ENCODE results near the gene SCAMP4.

Gene SCAMP4, protein sequence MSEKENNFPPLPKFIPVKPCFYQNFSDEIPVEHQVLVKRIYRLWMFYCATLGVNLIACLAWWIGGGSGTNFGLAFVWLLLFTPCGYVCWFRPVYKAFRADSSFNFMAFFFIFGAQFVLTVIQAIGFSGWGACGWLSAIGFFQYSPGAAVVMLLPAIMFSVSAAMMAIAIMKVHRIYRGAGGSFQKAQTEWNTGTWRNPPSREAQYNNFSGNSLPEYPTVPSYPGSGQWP

DNA sequence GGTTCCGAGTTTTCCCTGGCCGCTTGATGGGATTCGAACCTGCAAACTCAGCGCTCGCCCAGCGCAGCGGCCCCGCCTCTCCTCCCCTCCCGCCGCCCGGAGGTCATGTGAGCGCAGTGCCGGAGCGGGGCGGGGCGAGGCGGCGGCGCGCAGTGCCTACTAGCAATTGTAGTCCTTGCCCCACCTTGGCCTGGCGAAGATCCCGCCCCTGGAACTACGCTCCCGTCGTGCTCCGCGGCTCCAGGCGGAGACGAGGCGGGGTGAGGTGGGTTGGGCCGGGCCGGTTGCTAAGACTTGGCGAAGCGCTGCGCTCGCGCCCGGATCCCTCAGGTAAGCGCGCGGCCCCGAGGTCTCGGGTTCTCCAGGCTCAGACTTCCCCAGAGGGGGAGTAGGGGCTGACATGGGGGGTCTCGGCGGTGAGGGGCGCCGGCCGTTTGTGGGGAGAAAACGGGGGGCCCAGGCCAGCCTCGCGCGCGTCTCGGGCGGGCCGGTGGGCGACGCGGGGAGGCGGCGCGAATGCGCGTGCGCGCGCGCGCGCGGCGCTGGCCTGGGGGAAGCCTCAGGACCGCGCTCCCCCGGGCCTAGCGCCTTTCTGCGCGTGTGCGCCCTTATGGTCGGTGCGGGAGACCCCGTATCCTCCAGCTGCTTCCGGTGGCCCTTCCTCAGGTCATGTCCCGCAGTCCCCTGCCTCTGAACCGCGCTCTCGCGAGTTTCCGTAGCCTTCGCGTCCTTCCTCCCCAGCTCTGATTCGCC, at the start of gene SCAMP4, which contains the start of gene ADAT3:
Gene SCAMP4 (plus strand): TSS at position 290 of the 753 bp plus-strand sequence. CDS start 9,621 bp downstream, outside the sequence.
Gene ADAT3 (plus strand): TSS at position 290 of the 753 bp plus-strand sequence. CDS start 6,649 bp downstream, outside the sequence.
- peak; percentile 97 to 98 for DNase-seq (ENCODE audit: low read depth in 2 of 2)

DNA sequence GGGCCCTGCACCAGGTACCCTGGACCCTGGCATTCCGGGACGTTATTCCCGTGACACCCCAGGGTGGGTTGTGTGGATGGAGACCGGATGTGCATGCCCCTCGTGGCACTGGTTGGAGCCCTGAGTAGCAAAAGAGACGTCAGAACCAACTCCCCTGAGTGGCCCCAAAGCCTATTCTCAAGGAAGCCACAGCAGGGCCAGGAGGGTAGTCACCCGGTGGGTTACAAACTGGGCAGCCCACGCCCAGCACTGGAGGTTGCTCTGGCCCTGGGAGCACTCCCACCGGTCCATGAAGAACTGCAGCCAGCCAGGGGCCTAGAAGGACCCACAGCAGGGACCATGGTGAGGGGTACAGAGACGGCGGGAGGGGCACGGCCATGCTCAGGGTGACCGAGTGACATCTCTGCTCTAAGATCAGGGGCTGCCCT, 49.4 kb upstream of the SCAMP4 start:
- DNase-seq (ENCODE audit: low read depth in 2 of 2), result no peak

DNA sequence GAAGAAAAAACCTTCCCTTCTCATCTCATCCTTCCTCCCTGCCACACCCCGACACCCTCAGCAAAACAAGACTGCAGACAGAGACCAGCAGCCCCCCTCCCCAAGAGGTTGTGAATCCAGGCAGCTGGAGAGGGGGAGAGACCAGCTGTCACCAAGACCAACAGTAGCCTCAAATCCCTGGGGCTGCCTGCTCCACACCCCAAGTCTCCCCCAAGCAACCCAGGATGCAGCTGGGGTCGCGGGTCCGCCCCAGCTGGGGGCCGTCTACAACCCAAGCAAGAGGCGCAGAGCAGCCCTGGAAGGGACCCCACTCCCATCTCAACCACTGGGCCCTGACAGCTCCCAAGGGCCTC, 48.9 kb upstream of the SCAMP4 start:
- DNase-seq (ENCODE audit: low read depth in 2 of 2), result no peak

- no peak for DNase-seq (ENCODE audit: low read depth in 2 of 2)
These were observed 48.2 kb upstream of the SCAMP4 start for GRCh38 chr19:1856698-1857603.

GRCh38 chr19:1857648-1858326, 47.4 kb upstream of the SCAMP4 start:
- DNase-seq (ENCODE audit: low read depth in 2 of 2), result no peak

DNA sequence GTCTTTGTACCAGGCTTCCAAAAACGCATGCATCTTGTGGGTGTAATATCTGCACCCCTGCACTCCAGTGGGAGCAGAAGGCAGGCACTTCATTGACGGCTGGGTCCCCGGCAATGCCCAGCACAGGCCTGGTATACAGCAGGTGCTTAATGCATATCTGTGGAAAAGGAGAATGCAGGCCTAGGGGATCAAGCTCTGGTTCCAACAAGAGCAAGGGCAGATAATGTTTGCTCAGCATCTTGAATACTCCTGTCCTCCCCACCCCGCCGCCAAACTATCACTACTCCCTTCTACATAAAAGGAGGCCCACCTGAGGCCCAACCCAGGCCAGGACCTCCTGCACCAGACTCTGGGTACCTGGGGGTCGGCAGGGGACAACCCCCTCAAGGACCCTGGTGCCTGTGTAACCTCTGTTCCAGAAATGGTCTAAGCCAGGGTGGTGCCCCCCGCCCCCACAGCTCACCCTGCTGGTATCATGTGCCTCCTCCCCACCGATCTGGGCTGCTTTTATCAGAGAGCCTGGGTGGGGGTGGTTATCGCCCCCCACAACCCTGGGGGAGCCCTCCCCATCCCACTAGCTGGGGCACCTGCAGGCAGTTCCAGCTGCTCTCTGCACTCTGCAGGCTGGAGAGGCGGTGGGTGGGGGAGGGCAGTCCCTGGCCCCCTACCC, 46.7 kb upstream of the SCAMP4 start:
- no peak for DNase-seq (ENCODE audit: low read depth in 2 of 2)

- no peak for DNase-seq (ENCODE audit: low read depth in 2 of 2)
These were observed 45.8 kb upstream of the SCAMP4 start for GRCh38 chr19:1859331-1859781.

DNA sequence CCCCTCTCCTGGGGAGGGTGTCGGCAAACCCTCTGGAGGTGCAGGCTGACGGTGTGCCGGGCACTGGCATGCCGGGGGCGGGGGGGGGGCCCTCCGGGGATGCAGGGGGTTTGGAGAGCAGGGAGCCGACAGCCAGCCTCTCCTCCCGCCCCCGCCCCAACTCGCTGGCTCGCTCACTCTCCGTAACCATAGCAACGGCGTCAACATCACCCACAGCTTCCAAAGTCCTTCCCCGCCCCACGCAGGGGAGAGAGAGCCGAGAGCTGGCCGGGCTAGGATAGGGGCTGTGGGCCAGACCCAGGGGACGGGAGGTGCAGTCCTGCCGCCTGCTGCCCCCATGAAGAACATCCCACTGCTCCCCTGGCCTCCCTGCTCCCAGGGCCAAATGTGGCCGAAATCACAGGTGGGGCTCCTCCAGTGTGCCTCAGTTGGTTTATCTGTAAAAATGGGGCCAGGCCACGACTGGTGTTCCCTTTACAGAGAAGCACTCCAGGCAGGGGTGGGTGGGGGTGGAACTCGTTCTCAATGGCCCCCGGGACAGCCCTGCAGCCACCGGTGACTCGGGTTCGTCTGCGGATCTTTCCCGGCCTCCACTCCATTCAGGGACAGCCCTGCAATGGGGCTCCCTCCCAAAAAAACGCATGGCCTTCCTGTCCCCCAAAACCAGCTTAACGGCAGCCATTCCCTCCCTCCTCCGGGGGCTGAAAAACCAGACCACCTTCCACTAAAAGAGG, 45.0 kb upstream of the SCAMP4 start:
- peak in 1 of 2 experiments; percentile 31 for DNase-seq (ENCODE audit: low read depth in 2 of 2)

DNA sequence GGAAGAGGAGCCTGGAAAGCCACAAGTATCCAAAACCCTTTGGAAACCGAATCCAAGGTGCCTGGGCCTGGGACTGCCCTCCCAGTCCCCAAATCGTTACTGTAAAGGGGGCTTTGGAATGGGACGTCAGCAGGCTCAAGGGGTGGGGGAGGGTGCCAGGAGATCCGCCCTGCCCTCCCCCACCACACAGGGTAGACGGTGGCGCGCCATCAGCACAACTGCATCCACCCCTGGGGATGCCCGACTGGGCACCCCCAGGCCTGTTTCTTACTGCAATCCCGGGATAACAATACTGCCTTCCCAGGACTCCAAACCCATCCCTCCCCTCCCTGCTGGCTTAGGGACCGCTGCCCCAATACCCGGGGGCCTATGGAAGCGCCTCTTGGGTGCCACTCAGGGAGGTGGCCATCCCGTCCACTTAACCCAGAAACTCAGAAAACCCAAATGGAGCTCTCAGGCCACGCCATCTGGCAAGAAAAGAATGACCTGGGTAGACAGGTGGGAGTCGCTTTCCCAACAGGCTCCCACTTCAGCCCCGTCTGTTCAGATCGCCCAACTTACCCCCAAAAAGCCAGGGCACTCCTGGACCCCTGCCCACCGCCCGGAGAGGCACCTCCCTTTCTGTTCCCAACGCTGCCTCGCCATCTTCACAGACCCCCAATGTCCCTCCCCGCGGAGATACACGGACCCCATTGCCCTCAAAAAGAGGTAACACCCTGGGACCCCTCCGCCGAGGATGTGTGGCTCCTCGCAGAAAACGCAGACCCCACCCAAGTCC, 44.2 kb upstream of the SCAMP4 start:
- no peak for DNase-seq (ENCODE audit: low read depth in 2 of 2)

- DNase-seq (ENCODE audit: low read depth in 2 of 2), result no peak
These were observed 43.6 kb upstream of the SCAMP4 start for GRCh38 chr19:1861599-1862031.

DNA sequence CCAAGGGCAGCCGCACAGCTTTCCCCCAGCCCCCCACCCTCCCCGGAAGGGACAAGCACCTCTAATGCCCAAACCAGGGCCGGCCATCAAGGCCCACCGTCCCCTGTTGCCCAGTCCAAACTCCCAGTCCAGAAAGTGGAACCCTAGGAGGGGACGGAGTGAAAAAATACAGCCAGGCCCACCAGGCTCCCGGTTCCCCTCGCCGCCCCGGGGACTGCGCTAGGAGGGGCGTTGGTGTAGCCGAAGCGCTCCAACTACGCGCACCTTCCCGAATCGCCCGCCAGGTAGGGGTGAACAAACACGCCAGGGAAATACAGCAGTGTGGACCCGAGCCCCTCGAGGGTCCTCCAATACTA, 43.2 kb upstream of the SCAMP4 start:
- DNase-seq (ENCODE audit: low read depth in 2 of 2), result no peak

DNA sequence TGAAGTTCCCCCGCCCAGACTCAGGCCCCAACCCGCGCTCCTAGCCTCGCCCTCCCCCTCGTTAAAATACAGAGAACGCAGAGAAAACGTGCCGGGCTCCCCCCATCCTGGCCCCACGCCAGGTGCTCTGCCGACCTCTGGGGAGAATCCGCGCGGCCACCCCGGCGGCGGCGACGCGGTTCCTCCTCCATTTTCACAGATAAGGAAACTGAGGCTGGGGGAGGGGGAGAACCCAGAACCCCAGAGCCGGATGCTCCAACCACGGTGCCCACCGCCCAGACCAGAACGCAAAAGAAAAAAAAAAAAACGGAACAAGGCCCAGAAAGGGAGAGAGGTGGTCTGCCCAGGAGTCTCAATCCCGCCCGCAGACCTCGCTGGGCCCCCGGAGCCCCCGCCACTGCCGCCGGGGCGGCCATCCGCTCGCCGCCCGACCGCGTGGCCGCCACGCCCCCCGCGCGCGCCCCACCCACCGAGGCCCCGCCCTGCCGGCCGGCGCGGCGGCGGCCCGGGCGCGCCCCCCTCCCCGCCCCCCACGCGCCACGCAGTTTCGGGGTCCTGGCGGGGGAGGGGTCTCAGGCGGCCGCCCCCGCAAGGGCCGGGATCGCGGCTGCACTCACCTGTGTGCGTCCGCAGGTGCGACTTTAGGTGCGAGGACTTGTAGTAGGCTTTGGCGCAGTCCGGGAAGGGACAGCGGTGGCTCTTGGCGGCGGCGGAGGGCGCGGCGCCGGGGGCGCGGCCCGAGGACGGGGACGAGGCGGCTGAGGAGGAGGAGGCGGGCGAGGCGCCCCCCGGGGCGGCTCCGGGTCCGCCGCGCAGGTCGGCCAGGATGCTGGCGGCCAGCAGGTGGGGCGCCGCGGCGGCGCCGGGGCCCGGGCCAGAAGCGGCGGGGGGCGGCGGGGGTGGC, 42.5 kb upstream of the SCAMP4 start:
- no peak for DNase-seq (ENCODE audit: low read depth in 2 of 2)

DNA sequence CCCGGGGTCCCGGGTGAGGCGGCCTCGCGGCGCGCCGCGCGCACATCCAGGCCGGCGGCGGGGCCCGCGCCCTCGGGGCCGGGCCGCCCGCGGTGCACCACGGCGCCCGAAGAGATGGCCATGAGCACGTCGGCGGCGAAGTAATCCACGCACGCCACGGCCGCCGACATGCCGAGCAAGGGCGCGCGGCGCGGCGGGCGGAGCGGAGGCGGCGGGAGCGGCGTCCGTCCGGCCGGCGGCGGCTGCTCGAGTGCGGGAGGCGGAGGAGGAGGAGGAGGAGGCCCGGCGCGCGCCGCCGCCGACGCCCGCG, 41.9 kb upstream of the SCAMP4 start, which contains the start of gene KLF16:
Gene KLF16 (minus strand): TSS at position 252 of the 310 bp plus-strand sequence. CDS start 82 bp downstream, at position 170.
- no peak for DNase-seq (ENCODE audit: low read depth in 2 of 2)

DNA sequence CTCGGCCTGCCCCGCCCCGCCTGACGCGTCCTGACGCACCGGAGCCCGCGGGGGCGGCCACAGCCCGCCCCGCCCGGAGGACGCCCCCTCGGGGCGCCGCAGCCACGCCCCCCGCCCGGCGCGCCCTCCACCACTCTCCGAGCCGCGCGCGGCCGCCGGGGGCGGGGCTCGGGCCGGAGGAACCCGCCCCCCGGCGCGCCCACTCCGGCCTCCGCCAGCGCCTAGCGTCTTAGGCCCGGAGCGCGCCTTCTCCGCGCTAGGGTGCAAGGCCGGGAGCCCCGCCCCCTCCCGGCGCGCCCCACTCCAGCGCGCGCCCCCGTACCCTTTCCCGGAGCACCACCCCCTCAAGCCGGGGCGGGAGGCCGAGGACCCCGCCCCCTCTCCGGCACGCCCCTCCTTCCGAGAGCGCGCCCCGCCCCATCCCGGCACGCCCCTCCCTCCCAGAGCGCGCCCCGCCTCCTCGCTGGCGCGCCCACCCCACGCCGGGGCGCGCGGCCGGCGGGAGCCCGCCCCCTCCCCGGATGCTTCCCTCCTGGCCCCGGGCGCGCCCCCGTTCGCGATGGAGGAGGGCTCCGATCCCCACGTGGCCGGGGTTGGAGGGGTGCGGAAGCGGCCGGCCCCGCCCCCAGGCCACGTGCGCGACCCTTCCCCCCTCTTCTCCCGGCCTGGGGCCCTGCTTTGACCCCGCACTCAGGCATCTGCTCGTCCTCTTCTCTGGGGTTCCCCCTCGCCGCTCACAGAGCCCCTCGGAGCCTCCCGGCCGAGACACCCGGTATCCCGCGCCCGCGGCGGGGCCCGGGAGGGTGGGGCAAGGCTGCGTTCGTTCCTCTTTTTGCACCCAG, 41.3 kb upstream of the SCAMP4 start:
- peak; percentile 91 for DNase-seq (ENCODE audit: low read depth in 2 of 2)

GRCh38 chr19:1864480-1865171, 40.6 kb upstream of the SCAMP4 start:
- DNase-seq (ENCODE audit: low read depth in 2 of 2), result no peak

DNA sequence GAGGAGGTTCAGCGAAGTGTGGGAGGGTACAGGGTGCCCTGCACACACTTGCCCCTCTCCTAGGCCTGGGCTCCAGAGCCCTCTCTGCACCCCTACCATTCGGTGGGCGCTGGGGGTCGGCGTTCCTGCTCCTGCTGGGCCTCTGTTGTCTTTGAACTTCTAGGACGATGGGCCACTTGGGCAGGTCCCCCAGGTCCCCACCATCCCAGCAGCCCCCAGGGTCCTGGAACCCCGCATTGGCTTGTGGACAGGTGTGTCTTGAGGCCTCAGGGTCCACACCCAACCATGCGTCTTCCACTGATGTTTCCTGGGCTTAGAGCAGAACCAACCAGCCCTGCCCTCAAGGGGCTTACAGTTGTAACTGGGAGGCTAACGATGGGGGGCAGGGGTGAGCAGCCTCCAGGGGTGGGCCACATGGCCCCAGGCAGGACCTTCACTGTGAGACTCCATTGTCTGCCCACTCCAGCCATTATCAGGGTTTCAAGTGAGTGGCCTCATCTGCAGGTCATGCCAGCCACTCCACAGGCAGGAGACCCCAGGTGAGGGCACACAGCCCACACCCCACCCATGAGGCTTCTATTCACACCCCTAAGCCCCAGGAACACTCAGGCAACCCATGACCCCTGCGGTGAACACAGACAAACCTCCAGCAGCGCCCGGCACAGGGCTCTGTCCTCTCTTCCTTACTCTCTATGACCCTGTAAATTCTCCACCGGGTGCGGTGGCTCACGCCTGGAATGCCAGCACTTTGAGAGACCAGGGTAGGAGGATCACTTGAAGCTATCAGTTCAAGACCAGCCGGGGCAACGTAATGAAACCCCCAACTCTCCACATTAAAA, 39.8 kb upstream of the SCAMP4 start:
- no peak for DNase-seq (ENCODE audit: low read depth in 2 of 2)

All from fibroblast of skin of left biceps (primary cell).